ENCODE measurements around the gene TRMT44.

The TRMT44 gene

DNA sequence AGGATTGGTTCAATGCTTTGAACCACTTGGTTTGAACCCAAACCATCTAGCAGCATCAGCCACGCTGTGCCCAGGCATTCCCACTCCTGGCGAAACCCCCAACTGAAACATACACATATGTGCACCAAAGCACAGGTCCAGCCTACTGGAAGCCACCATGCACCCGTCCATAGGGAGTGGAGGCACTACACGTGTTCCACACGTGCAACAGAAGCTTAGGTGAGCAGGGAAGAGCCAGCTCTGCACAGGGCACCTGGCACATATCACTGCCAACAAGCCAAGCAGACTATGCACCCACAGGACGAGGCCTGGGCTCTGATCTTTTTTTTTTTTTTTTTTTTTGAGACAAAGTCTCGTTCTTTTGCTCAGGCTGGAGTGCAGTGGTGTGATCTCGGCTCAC is 73.4 kb downstream of the TRMT44 start:
- no peak for DNase-seq (ENCODE audit: low read depth in 2 of 2)

DNA sequence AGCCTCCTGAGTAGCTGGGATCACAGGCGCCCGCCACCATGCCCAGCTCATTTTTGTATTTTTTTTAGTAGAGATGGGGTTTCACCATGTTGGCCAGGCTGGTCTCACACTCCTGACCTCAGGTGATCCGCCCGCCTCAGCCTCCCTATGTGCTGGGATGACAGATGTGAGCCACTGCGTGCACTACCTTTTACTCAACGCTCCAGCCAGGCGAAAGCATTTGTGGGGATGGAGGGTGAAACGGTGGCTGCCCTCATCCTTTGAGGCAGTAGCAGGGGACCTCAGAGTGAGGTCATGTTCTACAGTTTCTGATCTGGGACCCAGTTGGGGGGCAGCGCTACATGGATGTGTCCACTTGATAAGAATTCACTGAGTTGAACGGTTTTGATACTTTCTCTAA is 73.8 kb downstream of the TRMT44 start:
- no peak for DNase-seq (ENCODE audit: low read depth in 2 of 2)

DNA sequence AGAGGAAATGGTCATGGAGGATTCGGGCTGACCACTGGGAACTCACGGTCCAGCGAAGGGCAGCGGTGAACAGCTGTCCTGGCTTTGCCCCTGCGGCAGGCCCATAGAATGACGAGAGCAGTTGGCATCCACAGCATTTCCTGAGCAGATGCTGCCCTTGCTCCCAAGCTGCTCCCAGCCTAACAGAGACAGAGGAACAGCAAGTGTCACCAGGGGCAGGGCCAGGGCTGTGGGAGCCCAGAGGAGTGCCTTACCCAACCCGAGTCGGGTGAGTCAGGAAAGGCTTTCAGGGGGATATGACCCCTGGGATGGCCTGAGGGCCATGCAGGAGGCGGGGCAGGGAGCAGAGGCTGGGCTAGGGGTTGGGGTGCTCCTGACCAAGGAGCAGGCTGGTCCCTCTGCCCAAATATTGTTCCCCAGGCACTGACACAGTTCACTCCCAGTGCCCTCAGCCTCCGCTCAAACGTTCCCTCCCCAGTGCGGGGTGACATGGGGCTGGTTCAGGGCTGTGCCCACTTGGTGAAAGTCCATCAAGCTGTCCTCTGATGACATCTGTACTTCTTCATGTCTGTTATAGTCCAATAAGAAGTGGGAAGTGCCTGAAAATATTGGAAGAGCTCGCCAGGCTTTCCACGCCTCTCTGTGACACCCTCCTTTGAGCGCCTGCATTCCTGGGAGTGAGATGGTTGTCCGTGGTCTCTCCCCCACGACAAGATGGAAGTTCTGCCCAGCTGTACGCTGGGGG is 74.9 kb downstream of the TRMT44 start:
- no peak for DNase-seq (ENCODE audit: low read depth in 2 of 2)

DNA sequence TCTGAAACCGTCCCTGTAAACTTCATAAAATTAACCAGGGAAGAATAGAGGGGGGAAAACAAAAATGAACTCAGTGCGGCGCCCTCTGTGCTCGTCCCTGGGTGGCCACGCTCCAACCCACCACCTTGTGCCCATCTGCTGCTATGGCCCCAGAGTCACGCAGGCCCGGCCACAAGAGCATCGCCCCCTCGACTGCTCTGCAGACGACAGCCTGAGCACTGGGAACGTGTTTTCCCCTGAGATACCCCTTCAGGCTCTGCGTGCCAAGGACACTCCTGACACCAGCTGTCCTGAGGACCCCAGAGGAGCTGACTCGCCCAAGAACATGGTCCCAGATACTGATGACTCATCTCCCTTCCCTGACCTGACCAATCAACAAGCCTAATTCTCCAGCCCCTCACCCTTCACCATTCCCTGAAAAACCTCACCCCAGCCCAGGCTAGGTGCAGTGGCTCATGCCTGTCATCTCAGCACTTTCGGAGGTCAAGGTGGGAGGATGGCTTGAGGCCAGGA is 75.5 kb downstream of the TRMT44 start:
- DNase-seq (ENCODE audit: low read depth in 2 of 2), result no peak

DNA sequence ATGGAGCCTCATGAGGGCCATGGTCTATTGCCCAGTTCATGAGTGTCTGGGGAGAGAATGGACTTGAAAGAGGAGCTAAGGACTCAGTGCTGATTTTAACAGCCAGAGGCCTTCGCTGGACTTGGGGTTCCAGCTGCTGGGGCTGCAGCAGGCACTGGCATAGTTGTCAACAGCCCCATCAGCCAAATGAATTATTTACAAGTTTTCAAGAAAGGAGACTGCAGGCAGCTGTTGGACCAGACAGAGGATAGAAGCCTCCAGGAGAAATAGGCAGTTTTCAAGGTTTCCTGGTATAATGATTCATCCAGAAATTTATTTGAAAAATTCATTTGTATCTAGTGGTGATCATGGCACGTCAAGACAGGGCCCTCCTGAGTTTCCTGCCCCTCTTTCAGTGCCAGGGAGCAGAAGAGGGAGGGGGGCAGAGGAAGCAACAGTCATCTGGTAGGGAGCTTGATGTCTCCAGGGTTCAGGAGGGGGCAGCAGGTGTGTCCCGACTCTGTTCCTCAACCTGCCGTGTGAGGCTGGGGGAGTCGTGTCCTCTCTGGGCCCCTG is 76.5 kb downstream of the TRMT44 start:
- no peak for DNase-seq (ENCODE audit: low read depth in 2 of 2)

DNA sequence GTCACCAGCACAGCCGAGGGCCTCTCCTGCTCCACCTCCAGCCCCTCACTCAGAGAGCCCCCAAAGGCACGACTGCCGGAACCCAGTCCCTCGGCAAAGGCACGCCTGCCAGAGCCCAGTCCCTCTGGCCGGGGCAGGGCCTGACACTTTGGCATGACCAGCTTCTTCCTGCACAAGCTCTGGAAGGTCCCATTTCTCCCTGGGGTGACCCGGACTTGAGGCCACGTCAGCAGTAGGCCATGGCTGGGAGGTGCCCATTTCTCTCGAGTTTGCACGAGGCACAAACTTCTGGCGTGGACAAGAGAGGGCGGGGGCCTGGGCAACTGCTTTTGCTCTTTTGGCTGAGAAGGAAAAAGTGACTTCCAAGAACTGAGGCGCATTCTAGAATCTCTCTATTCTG is 77.4 kb downstream of the TRMT44 start:
- no peak for DNase-seq (ENCODE audit: low read depth in 2 of 2)

DNA sequence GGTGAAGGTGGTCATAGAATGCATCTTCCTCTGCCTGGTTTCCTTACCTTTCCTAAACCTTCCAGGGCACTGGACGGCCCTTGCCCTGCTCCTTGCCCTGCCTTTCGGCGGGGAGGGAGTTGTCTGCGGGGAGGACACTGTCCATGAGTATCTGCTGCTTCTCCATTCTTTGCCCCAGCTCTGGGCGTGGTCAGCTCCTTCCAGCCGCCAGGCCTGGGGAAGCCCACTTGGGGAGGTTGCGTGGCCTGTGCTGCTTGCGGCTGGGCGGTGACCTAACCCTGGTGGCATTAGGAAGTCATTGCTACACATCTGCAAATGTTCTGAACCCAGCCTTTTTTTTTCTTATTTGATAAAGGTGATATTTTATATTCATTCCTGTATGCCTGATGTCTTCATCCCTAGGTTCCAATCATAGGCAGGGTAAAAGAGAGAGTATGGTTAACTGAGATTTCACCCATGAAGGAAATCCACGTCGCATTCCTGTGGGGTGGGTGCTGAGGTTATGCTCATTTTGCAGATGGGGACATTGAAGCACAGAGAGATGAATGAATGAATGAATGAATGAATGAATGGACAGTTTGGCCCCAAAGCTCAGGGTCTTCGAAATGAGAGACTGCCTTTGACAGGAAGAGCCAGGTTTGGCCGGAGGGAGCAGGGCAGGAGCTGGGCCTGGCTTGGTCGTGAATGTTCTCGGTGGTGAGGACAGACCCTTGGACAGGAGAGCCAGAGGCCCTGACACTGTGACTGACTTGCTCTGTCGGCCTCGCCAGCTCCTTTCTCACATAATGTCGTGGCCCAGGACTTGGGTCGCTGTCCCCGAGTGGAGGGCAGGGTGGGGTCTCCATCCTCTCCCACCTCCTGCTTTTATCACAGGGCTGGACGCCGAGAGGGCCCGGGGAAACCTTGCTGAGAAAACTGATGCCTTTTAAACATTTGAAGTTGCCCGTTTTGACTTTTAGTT is 81.9 kb downstream of the TRMT44 start:
- no peak for DNase-seq (ENCODE audit: low read depth in 2 of 2)

DNA sequence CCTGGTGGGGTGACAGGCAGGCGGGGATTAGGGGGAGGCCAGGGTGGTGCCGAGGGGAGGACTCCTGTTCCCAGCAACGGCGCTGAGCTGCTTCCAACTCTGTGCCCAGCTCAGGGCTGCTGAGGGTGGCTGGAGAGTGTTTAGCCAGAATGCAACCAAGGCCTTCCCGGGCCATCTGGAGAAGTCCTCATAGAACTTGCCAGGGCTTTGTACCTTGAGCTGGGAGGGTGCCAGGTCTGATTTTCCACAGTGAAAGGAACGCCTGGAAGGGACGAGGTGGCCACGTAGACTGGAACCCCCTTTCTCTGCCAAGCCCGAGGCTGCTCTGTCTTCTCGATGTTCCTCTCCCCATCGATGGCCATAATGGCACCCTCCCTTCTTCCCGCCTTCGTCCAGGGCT is 82.6 kb downstream of the TRMT44 start:
- DNase-seq (ENCODE audit: low read depth in 2 of 2), result no peak

DNA sequence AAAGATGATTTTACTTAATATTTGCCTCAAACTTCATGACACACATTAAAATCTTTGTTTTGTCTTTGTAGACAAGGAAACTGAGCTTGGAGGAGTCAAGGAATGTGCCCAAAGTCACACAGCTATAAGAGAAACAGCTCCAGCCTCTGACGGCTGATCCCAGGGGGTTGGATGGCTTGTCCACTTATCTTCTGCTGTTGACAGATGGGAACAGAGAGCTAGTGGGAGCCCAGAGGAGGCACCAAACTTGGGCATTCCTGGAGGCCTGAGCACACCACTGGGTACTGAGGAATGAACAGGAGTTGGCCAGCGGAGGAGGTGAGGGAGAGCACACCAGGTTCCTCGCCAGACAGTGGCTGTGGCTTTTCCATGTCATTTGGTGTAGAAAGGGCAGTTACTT is 83.2 kb downstream of the TRMT44 start:
- DNase-seq (ENCODE audit: low read depth in 2 of 2), result no peak

DNA sequence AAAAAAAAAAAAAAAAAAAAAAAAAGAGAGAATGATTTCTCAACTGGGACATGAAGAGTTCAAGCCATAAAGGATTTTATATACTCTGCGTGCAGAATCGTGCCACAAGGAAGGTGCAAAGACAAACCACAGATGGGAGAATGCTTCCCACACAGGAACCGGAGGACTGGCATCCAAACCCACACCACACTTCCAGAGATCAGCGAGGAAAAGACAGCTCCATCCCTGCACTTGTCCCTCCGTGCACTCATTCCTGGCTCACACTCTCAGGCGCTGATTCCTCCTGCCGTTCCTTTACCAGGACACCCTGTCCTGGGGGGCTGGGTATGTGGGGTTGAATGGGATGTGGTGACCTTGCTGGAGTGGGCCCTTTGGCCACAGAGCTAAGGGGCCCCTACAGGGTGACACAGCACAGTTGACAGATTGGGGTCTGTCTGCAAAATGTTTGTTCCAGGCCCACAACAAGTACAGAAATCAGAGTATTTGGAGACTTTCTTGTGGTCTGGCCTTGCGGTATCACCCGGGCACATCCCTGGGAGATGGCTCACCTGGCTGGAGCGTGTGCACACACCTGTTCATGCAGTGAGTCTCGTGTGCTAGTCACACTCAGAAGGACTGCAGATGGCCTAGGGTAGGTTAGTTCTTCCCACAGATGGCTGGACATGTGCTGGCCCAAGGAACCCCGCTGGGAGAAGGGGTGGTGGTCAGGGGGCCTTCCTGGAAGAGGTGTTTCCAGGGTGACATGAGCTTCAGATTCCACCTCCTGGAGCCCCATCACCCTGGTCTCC is 84.2 kb downstream of the TRMT44 start:
- DNase-seq (ENCODE audit: low read depth in 2 of 2), result no peak

DNA sequence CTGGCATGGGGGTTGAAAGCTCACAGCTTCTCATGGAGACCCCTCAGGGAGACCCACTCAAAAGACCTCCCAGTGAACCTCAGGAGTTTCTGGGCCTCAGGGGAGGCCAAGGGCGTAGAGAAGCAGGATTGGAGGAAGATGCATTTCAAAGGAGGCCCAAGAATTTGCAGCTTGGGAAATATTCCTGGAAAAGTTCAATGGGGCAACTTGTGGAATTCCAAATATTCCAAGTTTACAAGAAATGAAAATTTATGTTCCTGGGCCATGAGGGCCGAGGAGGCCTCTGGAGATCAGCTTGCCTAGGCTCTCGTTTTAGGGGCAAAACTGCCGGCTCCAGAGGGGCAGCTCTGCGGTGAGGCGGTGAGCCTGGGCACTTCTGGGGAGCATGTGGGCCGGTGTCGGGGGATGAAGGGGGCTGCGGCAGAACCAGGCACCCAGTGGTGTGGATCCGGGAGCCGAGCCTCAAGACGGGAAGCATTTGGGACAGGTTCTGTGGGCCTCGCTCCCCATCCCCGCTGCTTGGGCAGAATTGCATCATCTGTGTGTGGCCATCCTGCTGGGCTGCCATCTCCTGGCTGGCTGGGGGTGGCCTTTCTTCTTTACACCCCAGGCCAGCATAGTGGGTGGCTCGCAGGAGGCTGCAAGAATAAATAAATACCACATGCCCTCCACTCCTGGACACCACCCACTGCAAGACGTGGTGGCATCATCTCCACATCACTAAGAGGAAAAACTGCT is 85.0 kb downstream of the TRMT44 start:
- DNase-seq (ENCODE audit: low read depth in 2 of 2), result no peak
